H1 (cell line): ENCODE measurements around the gene CLTCL1. TPM values are rescaled to one million over a fixed set of nuclear protein-coding genes. Genes with fewer than 3 reads are reported as not detected.

Experiments
- CTCF ChIA-PET: fragments of 300-600 bp; sonication (Branson Sonifier 250); formaldehyde crosslinking; loops from one replicate; lab custom pipeline; 2021; ENCODE audit not compliant: partially characterized antibody; lab: Charles Lee
- POLR2A ChIA-PET: fragments of 300-600 bp; sonication (Branson Sonifier 250); formaldehyde crosslinking; loops from one replicate; lab custom pipeline; 2021; ENCODE audit warnings: inconsistent platforms; ENCODE audit not compliant: partially characterized antibody; lab: Charles Lee
- DNase-seq, 2 experiments: peaks; one replicate each; pipeline versions ENCODE4 v3.0.0 to v3.0.0-alpha.2; 2010 to 2022; ENCODE audit warnings: low spot score in 2 of 2, low read depth in 1 of 2, mixed read lengths in 1 of 2
- FAIRE-seq: peaks from 2 replicates; lab custom pipeline; 2011; peaks lifted over from hg19 to GRCh38; lab: Jason Lieb, UNC
- H2AFZ ChIP-seq: 2 replicates; pipeline ENCODE4 v1.8.1; 2012; ENCODE audit warnings: low read length, inconsistent platforms
- H2AK5ac ChIP-seq: 2 replicates; pipeline ENCODE4 v1.6.1; 2013; ENCODE audit warnings: low read depth, low read length
- H2BK120ac ChIP-seq: replicated peaks from 2 replicates; pipeline ENCODE3; 2013; ENCODE audit warnings: low read depth, low read length, inconsistent platforms
- H2BK12ac ChIP-seq: 2 replicates; pipeline ENCODE4 v1.6.1; 2013; ENCODE audit warnings: low read depth, low read length
- H2BK15ac ChIP-seq: 2 replicates; pipeline ENCODE4 v1.6.1; 2013; ENCODE audit warnings: low read length
- H2BK20ac ChIP-seq: 2 replicates; pipeline ENCODE4 v1.6.1; 2013; ENCODE audit warnings: low read length
- H2BK5ac ChIP-seq: 2 replicates; pipeline ENCODE4 v1.6.1; 2013; ENCODE audit warnings: low read depth, low read length
- H3K14ac ChIP-seq: 2 replicates; pipeline ENCODE4 v1.6.1; 2013; ENCODE audit warnings: inconsistent platforms; ENCODE audit not compliant: insufficient read length
- H3K18ac ChIP-seq: 2 replicates; pipeline ENCODE4 v1.6.1; 2013; ENCODE audit warnings: low read length; ENCODE audit errors: extremely low read depth
- H3K23ac ChIP-seq: 2 replicates; pipeline ENCODE4 v1.6.1; 2013; ENCODE audit warnings: inconsistent platforms; ENCODE audit not compliant: insufficient read length
- H3K23me2 ChIP-seq: 2 replicates; pipeline ENCODE4 v1.6.1; 2013; ENCODE audit warnings: low read depth, low read length
- H3K27ac ChIP-seq: 2 replicates; pipeline ENCODE4 v1.6.1; 2011; ENCODE audit warnings: low read depth, low read length, inconsistent platforms
- H3K27me3 ChIP-seq, 4 experiments: replicated peaks in 1 of 4; 1 replicate in 1 of 4; 2 replicates in 3 of 4; pipeline versions ENCODE4 v1.6.1 to v1.8.1; 2011 to 2013; ENCODE audit warnings: low read length in 3 of 4, mild to moderate bottlenecking in 3 of 4, inconsistent platforms in 2 of 4, mixed read lengths in 2 of 4, moderate library complexity in 1 of 4; ENCODE audit not compliant: control insufficient read depth in 3 of 4, insufficient read depth in 3 of 4; ENCODE audit errors: extremely low read depth in 1 of 4
- H3K36me3 ChIP-seq, 4 experiments: 2 replicates each; pipeline versions ENCODE4 v1.6.1 to v1.8.1; 2011 to 2013; ENCODE audit warnings: mild to moderate bottlenecking in 4 of 4, low read length in 3 of 4, moderate library complexity in 2 of 4, control low read depth in 1 of 4, inconsistent platforms in 1 of 4; ENCODE audit not compliant: insufficient read depth in 4 of 4, control insufficient read depth in 2 of 4
- H3K4ac ChIP-seq: replicated peaks from 2 replicates; pipeline ENCODE3; 2013; ENCODE audit warnings: low read length, low read depth, mixed read lengths, inconsistent platforms; ENCODE audit not compliant: insufficient read length
- H3K4me1 ChIP-seq, 4 experiments: replicated peaks in 1 of 4; 1 replicate in 1 of 4; 2 replicates in 3 of 4; pipeline versions ENCODE4 v1.6.1 to v1.8.1; 2011 to 2013; ENCODE audit warnings: low read length in 3 of 4, inconsistent platforms in 2 of 4, mixed read lengths in 1 of 4; ENCODE audit not compliant: insufficient read depth in 4 of 4, control insufficient read depth in 3 of 4
- H3K4me2 ChIP-seq, 2 experiments: 2 replicates each; pipeline versions ENCODE4 v1.6.1 to v1.8.1; 2011 to 2013; ENCODE audit warnings: low read depth in 2 of 2, low read length in 2 of 2, control low read depth in 1 of 2, inconsistent platforms in 1 of 2, mild to moderate bottlenecking in 1 of 2; ENCODE audit not compliant: insufficient read depth in 1 of 2
- H3K4me3 ChIP-seq, 4 experiments: fragments of 200-600, 300-600 bp in 1 of 4; sonication (generic), shearing (Covaris generic), sonication (Bioruptor Twin) in 1 of 4; 2 replicates each; pipeline versions ENCODE4 v1.5.1 to v1.8.1; 2011 to 2016; ENCODE audit warnings: low read length in 4 of 4, low read depth in 3 of 4, control low read depth in 2 of 4, inconsistent platforms in 2 of 4, mild to moderate bottlenecking in 2 of 4, mixed read lengths in 1 of 4, moderate library complexity in 1 of 4; ENCODE audit not compliant: insufficient read depth in 2 of 4; ENCODE audit errors: extremely low read depth in 1 of 4
- H3K56ac ChIP-seq: replicated peaks from 2 replicates; pipeline ENCODE3; 2013; ENCODE audit warnings: low read depth, mild to moderate bottlenecking, mixed read lengths, low read length, inconsistent platforms; ENCODE audit not compliant: insufficient read length
- H3K79me1 ChIP-seq: 2 replicates; pipeline ENCODE4 v1.6.1; 2013; ENCODE audit warnings: low read depth, low read length, control low read depth
- H3K79me2 ChIP-seq, 2 experiments: 2 replicates each; pipeline versions ENCODE4 v1.6.1 to v1.8.1; 2012 to 2013; ENCODE audit warnings: low read length in 2 of 2, mild to moderate bottlenecking in 2 of 2, inconsistent platforms in 1 of 2; ENCODE audit not compliant: insufficient read depth in 2 of 2, control insufficient read depth in 1 of 2
- H3K9ac ChIP-seq, 4 experiments: replicated peaks in 1 of 4; 1 replicate in 1 of 4; 2 replicates in 3 of 4; pipeline versions ENCODE4 v1.6.1 to v1.8.1; 2011 to 2013; ENCODE audit warnings: low read depth in 3 of 4, low read length in 3 of 4, control low read depth in 2 of 4, mild to moderate bottlenecking in 2 of 4, moderate library complexity in 2 of 4, inconsistent platforms in 1 of 4; ENCODE audit errors: extremely low read depth in 1 of 4
- H3K9me3 ChIP-seq, 2 experiments: 2 replicates each; pipeline versions ENCODE4 v1.6.1 to v1.8.1; 2012 to 2013; ENCODE audit warnings: mild to moderate bottlenecking in 2 of 2, moderate library complexity in 2 of 2, control low read depth in 1 of 2, inconsistent platforms in 1 of 2, low read depth in 1 of 2, low read length in 1 of 2, mixed read lengths in 1 of 2; ENCODE audit not compliant: insufficient read depth in 2 of 2
- H4K20me1 ChIP-seq, 2 experiments: replicated peaks in 1 of 2; 2 replicates each; pipeline versions ENCODE3 to v1.8.1; 2011 to 2013; ENCODE audit warnings: inconsistent platforms in 2 of 2, low read length in 2 of 2, mild to moderate bottlenecking in 1 of 2; ENCODE audit not compliant: insufficient read depth in 2 of 2, control insufficient read depth in 1 of 2
- H4K5ac ChIP-seq: 2 replicates; pipeline ENCODE4 v1.6.1; 2013; ENCODE audit warnings: low read length, low read depth, mixed read lengths, inconsistent platforms; ENCODE audit not compliant: insufficient read length
- H4K8ac ChIP-seq: 2 replicates; pipeline ENCODE4 v1.8.0; 2013; ENCODE audit warnings: mild to moderate bottlenecking, moderate library complexity, low read length, inconsistent platforms; ENCODE audit not compliant: insufficient read depth; ENCODE audit errors: extremely low read depth
- H4K91ac ChIP-seq: replicated peaks from 2 replicates; pipeline ENCODE3; 2013; ENCODE audit warnings: low read length, mixed read lengths, inconsistent platforms; ENCODE audit not compliant: insufficient read length
- CHD2 ChIP-seq: IDR thresholded peaks from 2 replicates; pipeline ENCODE4 v1.6.1; 2012; ENCODE audit warnings: low read length, improper control_type of control experiment
- CREB1 ChIP-seq: IDR thresholded peaks from 2 replicates; pipeline ENCODE4 v1.6.1; 2012; ENCODE audit warnings: inconsistent platforms
- KDM4A ChIP-seq: IDR thresholded peaks from one replicate; pipeline ENCODE4 v1.7.1; 2012; ENCODE audit warnings: low read depth, mild to moderate bottlenecking, moderate library complexity, low read length, inconsistent platforms; ENCODE audit not compliant: severe bottlenecking
- MAX ChIP-seq: IDR thresholded peaks from 2 replicates; pipeline ENCODE4 v1.6.1; 2012; ENCODE audit warnings: inconsistent platforms
- POLR2A ChIP-seq, 2 experiments: IDR thresholded peaks; 1 replicate in 1 of 2; 2 replicates in 1 of 2; pipeline ENCODE4 v1.6.1; 2011; ENCODE audit warnings: low read depth in 2 of 2, low read length in 2 of 2, mild to moderate bottlenecking in 2 of 2; ENCODE audit errors: control extremely low read depth in 1 of 2
- RFX5 ChIP-seq: IDR thresholded peaks from 2 replicates; pipeline ENCODE4 v1.6.1; 2011; ENCODE audit warnings: low read depth, low read length, improper control_type of control experiment, borderline replicate concordance
- RXRA ChIP-seq: IDR thresholded peaks from 2 replicates; pipeline ENCODE4 v1.6.1; 2011; ENCODE audit warnings: low read depth, mild to moderate bottlenecking, low read length, moderate library complexity; ENCODE audit not compliant: insufficient read depth
- SIX5 ChIP-seq: IDR thresholded peaks from 2 replicates; pipeline ENCODE4 v1.6.1; 2011; ENCODE audit warnings: mild to moderate bottlenecking, low read depth, low read length
- WGBS, 2 experiments: shearing (Covaris generic) in 1 of 2; methylation state at CpG; one replicate each; pipeline versions ENCODE4 v1.1.6 to v1.1.7; 2013 to 2015; ENCODE audit warnings: low lambda C conversion rate in 2 of 2, mixed read lengths in 2 of 2, inconsistent platforms in 1 of 2, low coverage in 1 of 2, missing lambda C conversion rate in 1 of 2; ENCODE audit not compliant: insufficient replicate concordance in 2 of 2, insufficient coverage in 1 of 2, insufficient read length in 1 of 2; ENCODE audit errors: extremely low coverage in 1 of 2, missing lambda C conversion rate in 1 of 2; 5-methylcytosine and 5-hydroxymethylcytosine counted together
- polyA plus RNA-seq, 7 experiments: library from polyadenylated mRNA; depleted of rRNA in 3 of 7; stranded (reverse) in 5 of 7; unstranded in 2 of 7; fragments of >200 nt in 5 of 7; fragments of 200-250 nt in 2 of 7; gene quantifications; 1 replicate in 5 of 7; 2 replicates in 1 of 7; 4 replicates in 1 of 7; pipeline versions ENCODE4 v1.2.1 to v1.2.3, GENCODE V29; 2011 to 2013; ENCODE audit warnings: missing spikeins in 2 of 7, mixed read lengths in 2 of 7
- total RNA-seq: library from RNA; stranded (reverse); fragmentation: NEBNext Ultra II Directional; extraction: Animal tissue kit (Norgen Biotek cat#: 25700); gene quantifications from 2 replicates; pipeline ENCODE4 v1.2.1, GENCODE V29; 2021

CLTCL1 gene
- total and polyA plus RNA-seq, 2 of the 8 experiments (the other 6 are each of a cell fraction or from before 2014, with no cell fraction given): 12.4 to 17.0 TPM

GRCh38 chr22:19139974-19140373, 151.5 kb downstream of the CLTCL1 start:
- H3K27ac ChIP-seq: no peak overlapping the region
- H4K20me1 ChIP-seq: peaks cover 2 to 3% of the 10 kb centered on the region in 2 experiments
- H3K27me3 ChIP-seq: no peaks in the 10 kb centered on the region
- H3K14ac ChIP-seq: no peak overlapping the region
- no peak overlapping the region for H2BK20ac ChIP-seq
- H3K23me2 ChIP-seq: peaks cover 5% of the 10 kb centered on the region; the same call in 1 of the 2 replicates
- no peak overlapping the region for H4K8ac ChIP-seq
- no peaks in the 10 kb centered on the region; the same call in 1 of the 2 replicates for H3K79me1 ChIP-seq
- H2AK5ac ChIP-seq: no peak overlapping the region
- peaks cover 0 to 10% of the 10 kb centered on the region in 2 experiments; a peak in 2 of 4 replicates for H3K79me2 ChIP-seq
- H3K56ac ChIP-seq: no peak overlapping the region
- peaks cover 0 to 5% (median under 1%) of the 10 kb centered on the region in 4 experiments; a peak in 4 of 7 replicates for H3K4me1 ChIP-seq
- no peak overlapping the region for H2BK120ac ChIP-seq
- 88% methylated on average over 4 of the region's 5 CpGs; no CpG with 5 or more reads in 1 of the 2 experiments for WGBS, 2 experiments
- no peak overlapping the region for H4K5ac ChIP-seq
- FAIRE-seq: no peak
- ChIA-PET CTCF (interaction anchor here (1.0 to 2.0 kb wide), 3 partner anchors 12 to 35 kb away, joined by 3 to 6 read pairs (median 6); no protein-coding TSS in a partner anchor), POLR2A (interaction anchor here (1.4 kb wide), 1 partner anchor 11 kb away, joined by 3 read pairs; no protein-coding TSS in a partner anchor)
- H3K9ac ChIP-seq: no peak overlapping the region
- H2BK15ac ChIP-seq: no peak overlapping the region
- H2BK5ac ChIP-seq: no peak overlapping the region
- DNase-seq: no peak
- no peak for TF ChIP-seq RFX5
- no peak for TF ChIP-seq RXRA
- TF ChIP-seq CREB1: no peak
- no peak for TF ChIP-seq KDM4A
- TF ChIP-seq POLR2A (IDR thresholded peaks at IDR 0.05; ENCODE audit: control extremely low read depth in 1 of 2, low read depth in 2 of 2, low read length in 2 of 2): no peak
- no peak for TF ChIP-seq CHD2
- TF ChIP-seq SIX5: no peak
- no peak for TF ChIP-seq MAX
- H3K23ac ChIP-seq: no peak overlapping the region
- H4K91ac ChIP-seq: no peak overlapping the region
- no peak overlapping the region for H3K4me2 ChIP-seq
- H3K18ac ChIP-seq: no peak overlapping the region
- no peak overlapping the region for H3K4ac ChIP-seq
- no peak overlapping the region for H2BK12ac ChIP-seq
- no peak overlapping the region for H3K4me3 ChIP-seq
- H3K36me3 ChIP-seq: peaks cover 10 to 33% (median 26%) of the 10 kb centered on the region in 4 experiments; a peak in 6 of 8 replicates
- no peak overlapping the region for H2AFZ ChIP-seq
- no peaks in the 10 kb centered on the region for H3K9me3 ChIP-seq
